Keratinocyte (primary cell): ENCODE data around the gene TMEM143.

Experiments used
- CTCF ChIP-seq, 3 experiments: IDR thresholded peaks in 1 of 3; conservative IDR thresholded peaks in 1 of 3; optimal IDR thresholded peaks in 1 of 3; 2 replicates in 2 of 3; 3 replicates in 1 of 3; pipeline versions ENCODE3 to v1.5.1; 2011; ENCODE audit warnings: low read length in 3 of 3, mild to moderate bottlenecking in 3 of 3, moderate library complexity in 2 of 3, control low read depth in 1 of 3, inconsistent platforms in 1 of 3; ENCODE audit not compliant: insufficient read depth in 2 of 3; ENCODE audit errors: extremely low read depth in 1 of 3
- EZH2 ChIP-seq: IDR thresholded peaks from one replicate; pipeline ENCODE4 v1.6.1; 2012; ENCODE audit warnings: inconsistent platforms, mild to moderate bottlenecking, low read length, moderate library complexity

DNA sequence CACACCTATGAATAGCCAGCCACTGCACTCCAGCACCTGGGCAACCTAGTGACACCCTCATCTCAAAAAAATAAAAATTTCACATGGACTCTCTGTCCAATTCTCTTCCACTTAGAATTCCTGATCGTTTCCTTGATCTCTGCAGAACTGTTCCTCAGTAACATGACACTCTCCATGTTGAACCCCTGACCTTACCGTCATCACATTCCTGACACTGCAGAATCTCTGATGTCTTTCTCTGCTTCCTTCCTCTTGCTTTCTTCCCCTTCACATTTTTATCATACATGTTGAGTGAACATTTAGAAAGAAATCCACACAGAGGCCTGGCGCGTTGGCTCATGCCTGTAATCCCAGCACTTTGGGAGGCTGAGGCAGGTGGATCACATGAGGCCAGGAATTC, 78.8 kb downstream of the TMEM143 start:
- TF ChIP-seq CTCF (optimal IDR thresholded peaks at IDR 0.05 in 1 of 3, IDR thresholded peaks at IDR 0.05 in 1 of 3, conservative IDR thresholded peaks at IDR 0.05 in 1 of 3; ENCODE audit: extremely low read depth in 1 of 3, insufficient read depth in 2 of 3, low read length in 3 of 3) (no peak), EZH2 (no peak)
